ENCODE results near the gene HACD2. TPM values are rescaled to one million over a fixed set of nuclear protein-coding genes. Genes with fewer than 3 reads are reported as not detected.

Gene HACD2
- total and polyA plus RNA-seq, 10 of the 15 experiments (the other 5 are each of a cell fraction or from before 2014, with no cell fraction given), result 9.1 to 30.0 (median 18.8) TPM

DNA sequence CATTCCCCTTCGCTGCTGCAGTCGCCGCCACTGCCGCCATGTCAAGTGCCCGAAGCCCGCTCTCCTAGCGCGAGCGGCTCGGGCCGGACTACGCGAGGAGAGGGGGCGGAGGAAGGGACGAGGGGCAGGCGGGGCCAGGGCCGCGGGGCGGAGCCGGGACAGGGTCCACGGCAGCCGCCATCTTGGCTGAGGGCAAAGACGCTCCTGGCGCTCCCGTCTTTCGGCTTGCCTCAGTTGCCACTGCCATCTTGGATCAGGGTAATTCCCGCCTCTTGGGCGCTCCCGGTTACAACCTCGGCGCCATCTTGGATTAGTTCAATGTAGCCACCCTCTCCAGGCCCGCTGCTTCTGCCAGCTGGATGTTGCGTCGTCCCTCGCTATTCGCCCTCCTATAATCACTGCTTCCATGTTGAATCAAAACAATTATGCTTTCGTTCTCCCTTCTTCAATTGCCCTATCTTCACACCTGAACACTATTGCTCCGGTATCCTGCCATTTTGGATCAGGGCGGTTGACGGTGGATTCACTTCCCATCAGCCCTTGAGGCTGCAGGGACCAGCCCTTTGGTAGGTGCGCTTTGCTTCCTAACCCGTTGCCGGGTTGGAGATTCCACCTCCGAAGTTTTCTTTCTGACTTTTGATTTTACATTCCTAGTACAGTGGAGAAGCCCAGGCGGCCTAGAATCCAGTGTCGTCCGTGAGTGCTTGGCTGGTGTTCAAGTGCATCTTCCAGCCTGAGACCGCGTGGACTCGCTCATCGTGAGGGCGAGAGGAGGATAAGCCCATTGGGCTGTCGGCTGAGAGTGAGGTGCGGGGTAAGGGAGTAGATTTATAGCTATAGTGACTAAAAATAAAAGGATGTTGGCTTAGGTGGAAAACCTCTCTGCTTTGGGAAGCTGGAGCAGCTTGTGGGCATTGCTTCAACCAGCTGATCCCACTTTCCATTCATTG, at the start of gene HACD2 (continued):
- TF ChIP-seq, protein P1, sequence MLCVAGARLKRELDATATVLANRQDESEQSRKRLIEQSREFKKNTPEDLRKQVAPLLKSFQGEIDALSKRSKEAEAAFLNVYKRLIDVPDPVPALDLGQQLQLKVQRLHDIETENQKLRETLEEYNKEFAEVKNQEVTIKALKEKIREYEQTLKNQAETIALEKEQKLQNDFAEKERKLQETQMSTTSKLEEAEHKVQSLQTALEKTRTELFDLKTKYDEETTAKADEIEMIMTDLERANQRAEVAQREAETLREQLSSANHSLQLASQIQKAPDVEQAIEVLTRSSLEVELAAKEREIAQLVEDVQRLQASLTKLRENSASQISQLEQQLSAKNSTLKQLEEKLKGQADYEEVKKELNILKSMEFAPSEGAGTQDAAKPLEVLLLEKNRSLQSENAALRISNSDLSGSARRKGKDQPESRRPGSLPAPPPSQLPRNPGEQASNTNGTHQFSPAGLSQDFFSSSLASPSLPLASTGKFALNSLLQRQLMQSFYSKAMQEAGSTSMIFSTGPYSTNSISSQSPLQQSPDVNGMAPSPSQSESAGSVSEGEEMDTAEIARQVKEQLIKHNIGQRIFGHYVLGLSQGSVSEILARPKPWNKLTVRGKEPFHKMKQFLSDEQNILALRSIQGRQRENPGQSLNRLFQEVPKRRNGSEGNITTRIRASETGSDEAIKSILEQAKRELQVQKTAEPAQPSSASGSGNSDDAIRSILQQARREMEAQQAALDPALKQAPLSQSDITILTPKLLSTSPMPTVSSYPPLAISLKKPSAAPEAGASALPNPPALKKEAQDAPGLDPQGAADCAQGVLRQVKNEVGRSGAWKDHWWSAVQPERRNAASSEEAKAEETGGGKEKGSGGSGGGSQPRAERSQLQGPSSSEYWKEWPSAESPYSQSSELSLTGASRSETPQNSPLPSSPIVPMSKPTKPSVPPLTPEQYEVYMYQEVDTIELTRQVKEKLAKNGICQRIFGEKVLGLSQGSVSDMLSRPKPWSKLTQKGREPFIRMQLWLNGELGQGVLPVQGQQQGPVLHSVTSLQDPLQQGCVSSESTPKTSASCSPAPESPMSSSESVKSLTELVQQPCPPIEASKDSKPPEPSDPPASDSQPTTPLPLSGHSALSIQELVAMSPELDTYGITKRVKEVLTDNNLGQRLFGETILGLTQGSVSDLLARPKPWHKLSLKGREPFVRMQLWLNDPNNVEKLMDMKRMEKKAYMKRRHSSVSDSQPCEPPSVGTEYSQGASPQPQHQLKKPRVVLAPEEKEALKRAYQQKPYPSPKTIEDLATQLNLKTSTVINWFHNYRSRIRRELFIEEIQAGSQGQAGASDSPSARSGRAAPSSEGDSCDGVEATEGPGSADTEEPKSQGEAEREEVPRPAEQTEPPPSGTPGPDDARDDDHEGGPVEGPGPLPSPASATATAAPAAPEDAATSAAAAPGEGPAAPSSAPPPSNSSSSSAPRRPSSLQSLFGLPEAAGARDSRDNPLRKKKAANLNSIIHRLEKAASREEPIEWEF (IDR thresholded peaks at IDR 0.05; ENCODE audit: insufficient replicate concordance, low read depth, low read length), result peak; percentile 35
- peak; percentile 93 for TF ChIP-seq RELB (IDR thresholded peaks at IDR 0.05; ENCODE audit: low read depth)
- TF ChIP-seq E2F8 (IDR thresholded peaks at IDR 0.05; ENCODE audit: low read depth, partially characterized antibody), result peak; percentile 49
- TF ChIP-seq ZNF207 (IDR thresholded peaks at IDR 0.05; ENCODE audit: borderline replicate concordance), result peak; percentile 88; the same call in 1 of the 2 replicates
- no peak for TF ChIP-seq NR2F1 (conservative IDR thresholded peaks at IDR 0.05)
- TF ChIP-seq RELA (IDR thresholded peaks at IDR 0.05; ENCODE audit: borderline replicate concordance, partially characterized antibody), result peak; percentile 63
- peak; percentile 97 for TF ChIP-seq NBN (IDR thresholded peaks at IDR 0.05)
- peak; percentile 44; the same call in 1 of the 2 replicates for TF ChIP-seq SPI1 (IDR thresholded peaks at IDR 0.05; ENCODE audit: borderline replicate concordance, insufficient read depth, low read depth, low read length)
- TF ChIP-seq MXI1 (IDR thresholded peaks at IDR 0.05; ENCODE audit: low read depth, low read length), result 0 out of 2 replicates have a peak, but pooled peaks have one; percentile 29
- TF ChIP-seq, protein P2, sequence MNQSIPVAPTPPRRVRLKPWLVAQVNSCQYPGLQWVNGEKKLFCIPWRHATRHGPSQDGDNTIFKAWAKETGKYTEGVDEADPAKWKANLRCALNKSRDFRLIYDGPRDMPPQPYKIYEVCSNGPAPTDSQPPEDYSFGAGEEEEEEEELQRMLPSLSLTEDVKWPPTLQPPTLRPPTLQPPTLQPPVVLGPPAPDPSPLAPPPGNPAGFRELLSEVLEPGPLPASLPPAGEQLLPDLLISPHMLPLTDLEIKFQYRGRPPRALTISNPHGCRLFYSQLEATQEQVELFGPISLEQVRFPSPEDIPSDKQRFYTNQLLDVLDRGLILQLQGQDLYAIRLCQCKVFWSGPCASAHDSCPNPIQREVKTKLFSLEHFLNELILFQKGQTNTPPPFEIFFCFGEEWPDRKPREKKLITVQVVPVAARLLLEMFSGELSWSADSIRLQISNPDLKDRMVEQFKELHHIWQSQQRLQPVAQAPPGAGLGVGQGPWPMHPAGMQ (IDR thresholded peaks at IDR 0.05; ENCODE audit: borderline replicate concordance), result no peak
- peak; percentile 56 for TF ChIP-seq CREB1 (IDR thresholded peaks at IDR 0.05; ENCODE audit: low read depth)
- TF ChIP-seq MYC (IDR thresholded peaks at IDR 0.05; ENCODE audit: insufficient read depth, insufficient read length, insufficient replicate concordance, low read length, severe bottlenecking), result peak; percentile 42
- no peak; the same call in 1 of the 2 replicates for TF ChIP-seq CBX5 (IDR thresholded peaks at IDR 0.05; ENCODE audit: low read depth)
- no peak; the same call in 1 of the 2 replicates for TF ChIP-seq CHD2 (IDR thresholded peaks at IDR 0.05; ENCODE audit: borderline replicate concordance, low read depth, low read length)
- TF ChIP-seq USF1 (IDR thresholded peaks at IDR 0.05; ENCODE audit: borderline replicate concordance, extremely low read length, insufficient read depth, low read depth, low read length), result no peak
